SK-N-SH (cell line): Measurements from ENCODE around the gene SRGAP2.
"Not testable (repeated sequence)": the region's sequence is repeated elsewhere in the genome, so short reads cannot be mapped to it uniquely, and the experiment has no call there.

Source experiments
- CTCF ChIP-seq: fragments of 200-600 bp; sonication (generic); IDR thresholded peaks from 2 replicates; pipeline ENCODE4 v1.6.1; 2017; ENCODE audit warnings: antibody characterized with exemption, mild to moderate bottlenecking, moderate library complexity
- EP300 ChIP-seq, 2 experiments: IDR thresholded peaks; 2 replicates each; pipeline versions ENCODE4 v1.4.0 to v1.6.1; 2012; ENCODE audit warnings: borderline replicate concordance in 1 of 2, low read depth in 1 of 2, low read length in 1 of 2
- MAX ChIP-seq: IDR thresholded peaks from 2 replicates; pipeline ENCODE4 v1.4.0; 2012; ENCODE audit warnings: low read depth
- NRF1 ChIP-seq: IDR thresholded peaks from 2 replicates; pipeline ENCODE4 v1.6.1; 2012; ENCODE audit warnings: low read depth, mild to moderate bottlenecking, low read length
- POLR2AphosphoS5 ChIP-seq: IDR thresholded peaks from 2 replicates; pipeline ENCODE4 v1.6.1; 2012; ENCODE audit warnings: low read depth, low read length
- RAD21 ChIP-seq: IDR thresholded peaks from 2 replicates; pipeline ENCODE4 v1.6.1; 2012; ENCODE audit warnings: mild to moderate bottlenecking, low read length
- TCF12 ChIP-seq: IDR thresholded peaks from 2 replicates; pipeline ENCODE4 v1.4.0; 2012
- YY1 ChIP-seq: IDR thresholded peaks from 2 replicates; pipeline ENCODE4 v1.4.0; 2012; ENCODE audit warnings: low read depth, mild to moderate bottlenecking
- TF ChIP-seq, protein P1 (sequence below): IDR thresholded peaks from 2 replicates; pipeline ENCODE4 v1.6.1; 2012; ENCODE audit warnings: mild to moderate bottlenecking, low read depth, low read length, moderate library complexity

GRCh38 chr1:206229286-206229685, 25.9 kb downstream of the SRGAP2 start:
- TF ChIP-seq YY1; EP300 (IDR thresholded peaks at IDR 0.05; ENCODE audit: borderline replicate concordance in 1 of 2, low read depth in 1 of 2, low read length in 1 of 2); TCF12; CTCF; POLR2AphosphoS5; RAD21; MAX; NRF1: not testable (repeated sequence)
- TF ChIP-seq, protein P1, sequence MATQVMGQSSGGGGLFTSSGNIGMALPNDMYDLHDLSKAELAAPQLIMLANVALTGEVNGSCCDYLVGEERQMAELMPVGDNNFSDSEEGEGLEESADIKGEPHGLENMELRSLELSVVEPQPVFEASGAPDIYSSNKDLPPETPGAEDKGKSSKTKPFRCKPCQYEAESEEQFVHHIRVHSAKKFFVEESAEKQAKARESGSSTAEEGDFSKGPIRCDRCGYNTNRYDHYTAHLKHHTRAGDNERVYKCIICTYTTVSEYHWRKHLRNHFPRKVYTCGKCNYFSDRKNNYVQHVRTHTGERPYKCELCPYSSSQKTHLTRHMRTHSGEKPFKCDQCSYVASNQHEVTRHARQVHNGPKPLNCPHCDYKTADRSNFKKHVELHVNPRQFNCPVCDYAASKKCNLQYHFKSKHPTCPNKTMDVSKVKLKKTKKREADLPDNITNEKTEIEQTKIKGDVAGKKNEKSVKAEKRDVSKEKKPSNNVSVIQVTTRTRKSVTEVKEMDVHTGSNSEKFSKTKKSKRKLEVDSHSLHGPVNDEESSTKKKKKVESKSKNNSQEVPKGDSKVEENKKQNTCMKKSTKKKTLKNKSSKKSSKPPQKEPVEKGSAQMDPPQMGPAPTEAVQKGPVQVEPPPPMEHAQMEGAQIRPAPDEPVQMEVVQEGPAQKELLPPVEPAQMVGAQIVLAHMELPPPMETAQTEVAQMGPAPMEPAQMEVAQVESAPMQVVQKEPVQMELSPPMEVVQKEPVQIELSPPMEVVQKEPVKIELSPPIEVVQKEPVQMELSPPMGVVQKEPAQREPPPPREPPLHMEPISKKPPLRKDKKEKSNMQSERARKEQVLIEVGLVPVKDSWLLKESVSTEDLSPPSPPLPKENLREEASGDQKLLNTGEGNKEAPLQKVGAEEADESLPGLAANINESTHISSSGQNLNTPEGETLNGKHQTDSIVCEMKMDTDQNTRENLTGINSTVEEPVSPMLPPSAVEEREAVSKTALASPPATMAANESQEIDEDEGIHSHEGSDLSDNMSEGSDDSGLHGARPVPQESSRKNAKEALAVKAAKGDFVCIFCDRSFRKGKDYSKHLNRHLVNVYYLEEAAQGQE: not testable (repeated sequence)
